HG03097 (cell line): ENCODE measurements around the gene CCDC77.
"Not testable (repeated sequence)": the region's sequence is repeated elsewhere in the genome, so short reads cannot be mapped to it uniquely, and the experiment has no call there.

Experiments
- ATAC-seq: cut with Tn5 transposase; IDR thresholded peaks from one replicate; pipeline ENCODE4 v1.9.1; 2021; ENCODE audit not compliant: unreplicated experiment, low FRiP score

The CCDC77 gene

GRCh38 chr12:401235-402028 lies at the start of gene CCDC77:
TSS of gene CCDC77 (plus strand) at chr12:401644. CDS start at chr12:409384, 7,740 bp downstream.
- ATAC-seq = peak; percentile 96

- no peak for ATAC-seq
Measured at GRCh38 chr12:356276-356988, 45.0 kb upstream of the CCDC77 start.

DNA sequence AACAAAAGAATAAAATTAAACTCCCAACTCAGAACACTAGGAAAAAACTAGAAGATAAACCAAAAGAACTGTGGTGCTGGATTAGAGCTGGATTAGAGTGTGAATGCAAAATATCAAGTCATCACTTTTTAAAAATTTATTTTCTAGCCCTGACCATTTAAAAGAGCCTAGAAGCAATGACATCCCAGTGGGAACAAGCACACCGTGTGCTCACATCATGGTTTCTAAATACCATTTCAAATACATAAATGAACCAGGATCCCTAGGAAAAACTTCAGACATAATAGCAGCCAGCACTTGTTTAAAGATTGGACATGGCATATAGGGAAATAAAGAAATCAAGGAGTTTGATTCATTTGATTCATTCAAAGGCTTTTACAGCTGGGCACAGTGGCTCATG lies 42.4 kb upstream of the CCDC77 start:
- no peak for ATAC-seq

GRCh38 chr12:366820-367219 lies 34.6 kb upstream of the CCDC77 start:
- no peak for ATAC-seq

DNA sequence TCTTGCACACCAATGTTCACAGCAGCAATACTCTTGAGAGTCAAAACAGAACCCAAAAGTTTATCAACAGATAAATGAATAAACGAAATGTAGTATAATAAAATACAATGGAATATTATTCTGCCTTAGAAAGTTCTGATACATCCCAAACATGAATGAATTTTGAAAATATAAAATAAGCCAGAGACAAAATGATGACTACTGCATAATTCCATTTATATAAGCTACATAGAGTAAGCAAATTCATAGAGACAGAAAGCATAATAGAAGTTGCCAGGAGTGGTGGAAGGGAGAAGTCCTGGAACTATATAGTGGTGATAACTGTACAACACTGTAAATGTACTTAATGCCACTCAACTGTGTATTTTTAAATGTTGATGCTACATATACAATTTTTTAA lies 33.5 kb upstream of the CCDC77 start:
- ATAC-seq = no peak

GRCh38 chr12:370739-371485 lies 30.5 kb upstream of the CCDC77 start:
- not testable (repeated sequence) for ATAC-seq

- ATAC-seq = no peak
Measured at GRCh38 chr12:386651-387050, 14.8 kb upstream of the CCDC77 start.

GRCh38 chr12:388012-388411 lies 13.4 kb upstream of the CCDC77 start:
- no peak for ATAC-seq

GRCh38 chr12:388541-389141 lies 12.8 kb upstream of the CCDC77 start:
- ATAC-seq = peak; percentile 27

DNA sequence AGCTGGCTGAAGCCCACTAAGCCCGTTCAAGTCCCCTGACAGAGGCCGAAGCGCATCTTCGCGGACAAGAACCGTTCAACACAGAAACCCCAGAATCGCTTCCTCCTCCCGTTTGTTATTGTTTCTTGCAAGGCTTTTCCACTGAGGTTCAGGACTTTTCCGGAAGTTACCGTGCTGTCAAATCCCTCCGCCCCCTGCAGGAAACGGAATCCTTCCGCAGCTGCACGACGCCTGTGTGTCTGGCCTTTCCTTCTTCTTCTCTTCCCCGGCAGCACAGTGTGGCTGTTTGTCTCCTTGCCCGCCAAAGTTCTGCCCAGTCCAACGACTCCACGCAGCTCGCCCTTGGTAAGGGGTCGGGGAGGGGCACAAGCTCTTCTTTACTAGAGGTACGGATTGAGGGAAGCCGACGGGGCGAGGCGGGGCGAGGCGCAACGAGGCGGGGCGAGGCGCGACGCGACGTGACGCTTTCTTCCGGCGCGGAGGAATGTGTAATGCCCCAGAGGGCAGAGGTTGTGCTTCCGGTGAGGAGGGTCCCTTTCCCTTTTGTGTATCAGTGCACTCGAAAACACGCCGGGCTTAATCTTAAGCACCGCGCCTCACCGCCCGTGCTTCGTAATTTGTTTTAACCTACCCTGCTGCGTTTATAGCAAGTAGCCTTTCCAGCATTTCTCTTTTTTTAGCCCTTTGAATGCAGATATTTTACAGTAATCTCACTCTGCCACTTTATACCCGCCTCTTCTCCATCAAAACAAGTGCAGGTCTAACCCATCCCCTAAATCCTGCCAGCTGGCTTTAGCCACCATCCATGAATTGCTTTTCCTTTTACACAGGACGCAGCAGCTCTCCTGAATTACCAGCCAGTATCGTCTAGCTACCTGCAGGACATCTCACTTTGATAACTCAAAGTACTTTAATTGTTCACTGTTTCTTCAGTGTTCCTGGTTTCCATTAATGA lies 12.0 kb upstream of the CCDC77 start, which contains the start of gene KDM5A:
Gene KDM5A, minus strand, starts transcription at position 179 of the 955 bp plus-strand sequence. CDS start 229 bp downstream, outside the sequence.
- peak; percentile 83 for ATAC-seq

- ATAC-seq = no peak
Measured at GRCh38 chr12:400828-401227, 616 bp upstream of the CCDC77 start.

- no peak for ATAC-seq
Measured at GRCh38 chr12:402029-402389, 565 bp downstream of the CCDC77 start.

- ATAC-seq = no peak
Measured at GRCh38 chr12:414859-415258, 13.4 kb downstream of the CCDC77 start.

- ATAC-seq = no peak
Measured at GRCh38 chr12:418432-418831, 17.0 kb downstream of the CCDC77 start.

GRCh38 chr12:422526-422925 lies 21.1 kb downstream of the CCDC77 start:
- ATAC-seq = no peak

GRCh38 chr12:435737-436136 lies 34.3 kb downstream of the CCDC77 start:
- ATAC-seq = not testable (repeated sequence)

DNA sequence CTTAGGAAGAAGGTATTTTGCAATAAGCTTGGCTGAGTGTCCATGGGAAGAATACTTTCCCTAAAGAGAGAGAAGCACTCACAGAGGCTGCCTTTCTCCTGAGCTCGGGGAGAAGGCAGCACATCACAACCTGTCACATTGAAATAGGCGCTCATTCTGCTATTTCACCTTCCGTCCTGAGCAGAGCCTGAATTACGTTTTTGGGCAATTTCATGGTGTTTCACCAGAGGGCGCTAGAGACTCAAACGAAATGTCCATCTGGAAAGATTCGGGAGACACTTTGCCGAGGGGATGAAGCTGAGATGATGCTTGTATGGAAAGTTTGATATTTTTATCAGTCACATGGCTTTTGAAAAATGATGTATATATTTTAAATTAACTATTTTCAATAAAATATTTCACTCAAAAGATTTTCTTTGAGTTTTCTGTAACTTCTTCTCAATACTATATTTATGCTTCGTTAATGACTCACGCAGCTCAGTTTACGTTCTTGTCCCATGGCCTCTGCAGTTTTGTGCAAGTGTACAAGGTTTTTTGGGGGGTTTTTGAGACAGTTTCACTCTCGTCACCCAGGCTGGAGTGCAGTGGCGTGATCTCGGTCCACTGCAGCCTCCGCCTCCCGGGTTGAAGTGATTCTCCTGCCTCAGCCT lies 40.9 kb downstream of the CCDC77 start:
- no peak for ATAC-seq

- no peak for ATAC-seq
Measured at GRCh38 chr12:447141-447540, 45.7 kb downstream of the CCDC77 start.

DNA sequence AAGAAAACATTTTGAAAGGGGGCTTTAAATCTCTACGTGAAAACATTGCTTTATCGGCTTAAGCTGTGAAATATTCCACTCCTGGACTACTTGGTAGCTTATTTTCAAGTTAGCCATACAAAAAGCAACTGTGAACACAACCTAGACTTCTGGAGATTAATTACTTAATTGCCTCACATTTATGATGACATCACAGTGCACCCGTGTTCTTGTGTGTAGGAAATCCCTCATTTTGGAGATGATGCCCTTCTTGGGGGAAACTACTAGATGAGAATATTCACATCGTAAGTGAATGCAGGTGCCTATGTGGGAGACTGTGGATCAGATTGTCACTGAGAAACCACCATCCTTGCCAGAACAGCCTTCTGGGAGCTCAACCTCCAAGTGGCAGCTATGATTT lies 47.8 kb downstream of the CCDC77 start:
- no peak for ATAC-seq
